RCC 7860 (cell line): ENCODE data around the gene PTPRN2.

Experiments used
- DNase-seq: peaks from one replicate; pipeline ENCODE4 v3.0.0-alpha.2; 2015; ENCODE audit warnings: low spot score
- FAIRE-seq: peaks from 2 replicates; lab custom pipeline; 2012; peaks lifted over from hg19 to GRCh38; lab: Jason Lieb, UNC

PTPRN2 gene

GRCh38 chr7:157682946-157683746 lies 904.5 kb downstream of the PTPRN2 start:
- no peak for DNase-seq
- FAIRE-seq, result no peak

- DNase-seq (no peak), FAIRE-seq (no peak)
Observed at GRCh38 chr7:157682064-157682945, 905.3 kb downstream of the PTPRN2 start.

- no peak for FAIRE-seq
- no peak for DNase-seq
Observed at GRCh38 chr7:157679607-157680006, 908.0 kb downstream of the PTPRN2 start.

GRCh38 chr7:157678501-157678900 lies 909.1 kb downstream of the PTPRN2 start:
- DNase-seq, result no peak
- FAIRE-seq, result no peak

GRCh38 chr7:157676456-157677255 lies 911.0 kb downstream of the PTPRN2 start:
- DNase-seq, result no peak
- no peak for FAIRE-seq

GRCh38 chr7:157676001-157676400 lies 911.6 kb downstream of the PTPRN2 start:
- DNase-seq, result no peak
- no peak for FAIRE-seq

GRCh38 chr7:157675427-157675927 lies 912.1 kb downstream of the PTPRN2 start:
- FAIRE-seq, result no peak
- DNase-seq, result no peak

- FAIRE-seq (no peak), DNase-seq (no peak)
Observed at GRCh38 chr7:157674715-157675426, 912.8 kb downstream of the PTPRN2 start.

- DNase-seq (no peak), FAIRE-seq (no peak)
Observed at GRCh38 chr7:157674027-157674714, 913.5 kb downstream of the PTPRN2 start.

GRCh38 chr7:157673573-157673972 lies 914.0 kb downstream of the PTPRN2 start:
- no peak for DNase-seq
- no peak for FAIRE-seq

GRCh38 chr7:157671358-157672255 lies 916.0 kb downstream of the PTPRN2 start:
- no peak for DNase-seq
- no peak for FAIRE-seq

- no peak for FAIRE-seq
- no peak for DNase-seq
Observed at GRCh38 chr7:157670490-157671357, 916.9 kb downstream of the PTPRN2 start.

- no peak for FAIRE-seq
- no peak for DNase-seq
Observed at GRCh38 chr7:157669768-157670351, 917.8 kb downstream of the PTPRN2 start.

GRCh38 chr7:157668884-157669767 lies 918.5 kb downstream of the PTPRN2 start:
- no peak for FAIRE-seq

GRCh38 chr7:157668221-157668883 lies 919.3 kb downstream of the PTPRN2 start:
- FAIRE-seq, result no peak

More at GRCh38 chr7:157668884-157669767, 918.5 kb downstream of the PTPRN2 start:
- DNase-seq, result no peak

GRCh38 chr7:157667731-157668130 lies 919.9 kb downstream of the PTPRN2 start:
- FAIRE-seq, result no peak
- no peak for DNase-seq

More at GRCh38 chr7:157668221-157668883, 919.3 kb downstream of the PTPRN2 start:
- DNase-seq, result no peak
